CD8-positive, alpha-beta memory T cell (primary cell): ENCODE results near the gene SOX6. TPM values are rescaled to one million over a fixed set of nuclear protein-coding genes. Genes with fewer than 3 reads are reported as not detected.

ENCODE experiments used
- CTCF ChIA-PET: fragments of 350-600 bp; sonication (Branson Sonifier 250); formaldehyde crosslinking; loops from one replicate; lab custom pipeline; 2021; ENCODE audit warnings: antibody characterized with exemption; lab: Charles Lee
- POLR2A ChIA-PET: fragments of 350-600 bp; sonication (Branson Sonifier 250); formaldehyde crosslinking; loops from one replicate; lab custom pipeline; 2021; ENCODE audit warnings: antibody characterized with exemption; lab: Charles Lee
- DNase-seq, 5 donors: peaks; one replicate each; pipeline versions ENCODE4 v3.0.0 to v3.0.0-alpha.2; 2020 to 2022; ENCODE audit warnings: mixed read lengths in 1 of 5
- H3K27ac ChIP-seq: one replicate; pipeline ENCODE4 v1.7.0; 2013; ENCODE audit warnings: low read depth, mild to moderate bottlenecking, low read length, moderate library complexity
- H3K27me3 ChIP-seq: 2 replicates; pipeline ENCODE4 v1.7.0; 2013; ENCODE audit warnings: low read length, mild to moderate bottlenecking; ENCODE audit not compliant: insufficient read depth, poor library complexity, severe bottlenecking
- H3K36me3 ChIP-seq: 2 replicates; pipeline ENCODE4 v1.7.0; 2013; ENCODE audit warnings: mild to moderate bottlenecking, low read length, moderate library complexity; ENCODE audit not compliant: insufficient read depth
- H3K4me1 ChIP-seq: 2 replicates; pipeline ENCODE4 v1.7.0; 2013; ENCODE audit warnings: mild to moderate bottlenecking, low read length, moderate library complexity; ENCODE audit not compliant: insufficient read depth
- H3K4me3 ChIP-seq: 2 replicates; pipeline ENCODE4 v1.7.0; 2013; ENCODE audit warnings: mild to moderate bottlenecking, low read length
- H3K9me3 ChIP-seq: 2 replicates; pipeline ENCODE4 v1.7.0; 2013; ENCODE audit warnings: mild to moderate bottlenecking, low read length
- H3K27ac Mint-ChIP-seq, 8 donors: one replicate each; pipeline ENCODE4 v1.8.0; 2020 to 2021; ENCODE audit warnings: mixed read lengths in 8 of 8, mild to moderate bottlenecking in 6 of 8, inconsistent platforms in 3 of 8, moderate library complexity in 3 of 8
- H3K27me3 Mint-ChIP-seq, 2 donors: one replicate each; pipeline ENCODE4 v1.8.0; 2020 to 2021; ENCODE audit warnings: mixed read lengths in 2 of 2, mild to moderate bottlenecking in 1 of 2, moderate library complexity in 1 of 2
- H3K36me3 Mint-ChIP-seq, 3 donors: one replicate each; pipeline ENCODE4 v1.8.0; 2020 to 2021; ENCODE audit warnings: mixed read lengths in 3 of 3, inconsistent platforms in 1 of 3, mild to moderate bottlenecking in 1 of 3
- H3K4me1 Mint-ChIP-seq, 3 donors: one replicate each; pipeline ENCODE4 v1.8.0; 2020 to 2021; ENCODE audit warnings: mixed read lengths in 3 of 3, inconsistent platforms in 1 of 3, mild to moderate bottlenecking in 1 of 3
- H3K4me3 Mint-ChIP-seq, 7 donors: one replicate each; pipeline ENCODE4 v1.8.0; 2020 to 2021; ENCODE audit warnings: mixed read lengths in 7 of 7, mild to moderate bottlenecking in 6 of 7, moderate library complexity in 4 of 7, inconsistent platforms in 2 of 7
- H3K9me3 Mint-ChIP-seq, 5 donors: one replicate each; pipeline ENCODE4 v1.8.0; 2020 to 2022; ENCODE audit warnings: mixed read lengths in 5 of 5, mild to moderate bottlenecking in 3 of 5, moderate library complexity in 2 of 5, inconsistent platforms in 1 of 5
- polyA plus RNA-seq: library from polyadenylated mRNA; unstranded; fragments of 300-500 nt; fragmentation: Illumina TruSeq; gene quantifications from one replicate; pipeline ENCODE4 v1.2.3, GENCODE V29; 2021
- total RNA-seq, 2 experiments: library from RNA; stranded (reverse); gene quantifications; one replicate each; pipeline ENCODE4 v1.2.3, GENCODE V29; 2021

Gene SOX6
- total and polyA plus RNA-seq, 3 experiments from 2014 or later, result not detected

DNA sequence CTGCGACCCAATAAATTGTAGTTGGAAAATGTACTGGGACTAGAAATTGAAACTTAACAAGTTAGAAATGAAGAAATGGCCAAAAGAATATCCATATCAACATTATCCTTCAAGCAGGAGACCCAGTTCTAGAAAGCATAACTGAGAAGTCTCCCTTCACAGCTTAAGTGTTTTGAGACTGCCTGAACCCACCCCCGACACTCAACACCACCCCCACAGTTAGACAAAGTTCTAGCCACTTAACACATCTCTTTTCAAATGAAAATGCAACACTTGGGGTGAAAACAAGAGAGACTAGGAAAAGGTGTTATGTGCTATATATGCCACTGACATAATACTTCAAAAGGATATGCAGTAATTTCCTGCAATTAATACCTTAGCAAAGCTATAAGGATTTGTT lies 184.5 kb downstream of the SOX6 start:
- no peaks in the 10 kb centered on the region for H3K36me3 ChIP-seq
- H3K4me1 Mint-ChIP-seq, result no peaks in the 10 kb centered on the region
- POLR2A ChIA-PET, result no interaction called here

DNA sequence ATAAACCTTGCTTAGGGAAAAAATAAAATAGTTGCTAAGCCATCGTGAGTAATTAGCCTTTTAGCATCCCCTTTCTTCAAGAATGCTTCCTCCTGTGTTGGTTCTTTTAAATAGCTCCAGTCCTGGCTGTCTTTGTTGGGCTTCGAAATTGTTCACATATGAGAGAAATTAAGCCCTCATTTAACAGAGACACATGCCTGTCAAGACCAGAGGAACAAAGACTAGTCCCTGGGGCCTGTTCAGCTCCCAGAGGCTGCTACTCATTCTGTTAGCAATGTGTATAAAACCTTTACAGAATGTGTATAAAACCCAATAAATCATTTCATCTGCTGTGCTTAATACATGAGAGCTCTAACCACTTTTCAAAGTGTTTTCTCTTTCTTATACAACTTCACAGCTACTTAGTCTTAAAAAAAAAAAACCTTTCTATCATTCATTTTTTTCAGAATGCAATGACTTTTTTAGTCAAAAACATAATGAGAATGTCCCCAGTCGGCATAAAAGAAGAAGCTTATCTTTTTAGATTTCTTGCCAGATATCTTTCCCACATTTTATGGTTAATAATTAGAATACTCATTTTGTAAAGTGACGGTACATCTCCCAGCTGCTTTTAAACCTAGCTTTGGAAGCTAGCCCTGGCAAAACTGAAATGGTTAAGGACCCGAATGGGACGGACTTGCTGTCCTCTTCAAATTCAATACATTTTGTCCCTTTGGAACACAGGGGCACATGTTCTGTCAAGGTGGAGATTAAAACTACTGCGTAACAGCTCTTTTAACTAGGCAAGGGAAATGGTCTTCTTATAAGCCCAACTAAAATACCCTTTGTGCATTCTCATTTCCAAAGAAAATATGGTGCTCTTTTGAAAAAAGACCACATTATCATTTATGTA lies 186.1 kb downstream of the SOX6 start:
- Mint-ChIP-seq H3K4me1 (no peaks in the 10 kb centered on the region), H3K36me3 (no peaks in the 10 kb centered on the region), H3K27ac (no peak overlapping the region), H3K4me3 (no peak overlapping the region), H3K27me3 (no peaks in the 10 kb centered on the region), H3K9me3 (peaks cover 0 to 16% (median 3%) of the 10 kb centered on the region in 5 donors)
- no peaks in the 10 kb centered on the region for H3K4me1 ChIP-seq
- no peak overlapping the region for H3K27ac ChIP-seq
- no peak for DNase-seq
- H3K36me3 ChIP-seq, result no peaks in the 10 kb centered on the region
- no peaks in the 10 kb centered on the region for H3K27me3 ChIP-seq
- CTCF ChIA-PET, result no interaction called here
- H3K9me3 ChIP-seq, result no peaks in the 10 kb centered on the region
- no peak overlapping the region for H3K4me3 ChIP-seq
- POLR2A ChIA-PET, result no interaction called here

More for the DNA sequence above, 184.5 kb downstream of the SOX6 start:
- no peak for DNase-seq
- Histone ChIP-seq H3K27me3 (no peaks in the 10 kb centered on the region), H3K4me1 (no peaks in the 10 kb centered on the region), H3K9me3 (no peaks in the 10 kb centered on the region), H3K4me3 (no peak overlapping the region), H3K27ac (no peak overlapping the region)
- Mint-ChIP-seq H3K27me3 (no peaks in the 10 kb centered on the region), H3K27ac (no peak overlapping the region), H3K4me3 (no peak overlapping the region), H3K36me3 (no peaks in the 10 kb centered on the region), H3K9me3 (peaks cover 0 to 16% (median 3%) of the 10 kb centered on the region in 5 donors)
- CTCF ChIA-PET, result no interaction called here

DNA sequence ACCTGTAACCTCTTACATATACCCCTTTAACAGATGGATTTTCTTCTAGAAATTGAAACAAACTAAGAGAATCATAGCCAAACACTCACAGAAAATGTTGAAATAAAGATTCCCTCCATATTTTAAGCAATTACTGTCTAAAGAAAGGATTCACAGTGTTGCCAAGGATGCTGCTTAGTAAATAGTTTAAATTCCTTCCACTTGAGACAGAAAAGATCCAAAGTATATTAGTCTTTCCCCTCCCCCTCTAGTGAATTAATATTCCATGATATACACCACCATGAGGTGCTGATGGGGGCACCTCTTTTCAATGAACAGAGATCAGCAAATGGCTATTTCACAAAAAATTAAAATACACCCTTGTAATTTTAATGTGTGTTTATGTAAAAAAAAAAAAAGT lies 186.8 kb downstream of the SOX6 start:
- H3K4me1 Mint-ChIP-seq, result no peaks in the 10 kb centered on the region
- H3K36me3 Mint-ChIP-seq, result no peaks in the 10 kb centered on the region
- H3K27me3 Mint-ChIP-seq, result no peaks in the 10 kb centered on the region
- H3K4me3 ChIP-seq, result no peak overlapping the region
- no peaks in the 10 kb centered on the region for H3K36me3 ChIP-seq
- no peak overlapping the region for H3K27ac ChIP-seq
- ChIA-PET CTCF (no interaction called here), POLR2A (no interaction called here)
- no peaks in the 10 kb centered on the region for H3K27me3 ChIP-seq
- no peaks in the 10 kb centered on the region for H3K9me3 ChIP-seq
- no peak for DNase-seq
- H3K4me1 ChIP-seq, result no peaks in the 10 kb centered on the region
- peaks cover 0 to 16% (median 3%) of the 10 kb centered on the region in 5 donors for H3K9me3 Mint-ChIP-seq
- no peak overlapping the region for H3K4me3 Mint-ChIP-seq
- no peak overlapping the region for H3K27ac Mint-ChIP-seq

DNA sequence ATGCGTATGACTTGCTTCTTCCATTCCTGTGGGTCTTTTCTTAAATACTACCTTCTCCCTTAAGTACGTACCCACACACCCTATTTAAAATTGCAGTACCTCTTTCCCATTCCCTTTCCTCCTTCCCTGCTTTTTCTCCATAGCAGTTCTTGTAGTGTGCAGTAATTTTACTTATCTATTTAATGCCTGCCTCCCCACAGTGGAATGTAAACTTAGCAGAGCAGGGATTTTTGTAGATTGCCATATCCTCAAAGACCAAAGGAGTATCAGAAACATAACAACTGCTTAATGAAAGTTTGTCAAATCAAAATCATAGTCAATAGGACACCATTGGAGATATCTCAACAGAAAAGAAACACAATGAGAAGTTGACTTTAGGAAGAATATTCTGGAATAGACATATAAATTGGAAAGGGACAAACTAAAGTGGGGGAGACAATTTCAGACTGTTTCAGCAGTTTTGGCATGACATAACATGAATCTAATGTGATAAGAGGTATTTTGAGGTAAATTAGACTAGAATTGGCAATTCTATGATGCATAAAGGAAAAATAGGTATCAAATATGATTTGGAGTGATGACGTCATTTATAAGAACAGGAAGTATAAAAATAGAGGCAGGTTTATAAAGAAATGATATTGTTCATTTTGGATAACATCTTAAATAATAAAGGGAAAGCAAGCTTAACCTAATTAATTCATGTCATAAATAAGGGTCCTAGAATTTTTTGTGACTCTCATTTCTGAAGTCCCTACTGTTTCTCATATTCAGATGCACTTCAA lies 188.4 kb downstream of the SOX6 start:
- Mint-ChIP-seq H3K4me1 (no peaks in the 10 kb centered on the region), H3K27me3 (no peaks in the 10 kb centered on the region), H3K9me3 (peaks cover 0 to 17% (median 4%) of the 10 kb centered on the region in 5 donors), H3K27ac (no peak overlapping the region), H3K4me3 (no peak overlapping the region), H3K36me3 (no peaks in the 10 kb centered on the region)
- DNase-seq, result no peak
- H3K9me3 ChIP-seq, result no peaks in the 10 kb centered on the region
- CTCF ChIA-PET, result no interaction called here
- no peaks in the 10 kb centered on the region for H3K4me1 ChIP-seq
- no peak overlapping the region for H3K27ac ChIP-seq
- no peak overlapping the region for H3K4me3 ChIP-seq
- H3K27me3 ChIP-seq, result no peaks in the 10 kb centered on the region
- POLR2A ChIA-PET, result no interaction called here
- H3K36me3 ChIP-seq, result no peaks in the 10 kb centered on the region

DNA sequence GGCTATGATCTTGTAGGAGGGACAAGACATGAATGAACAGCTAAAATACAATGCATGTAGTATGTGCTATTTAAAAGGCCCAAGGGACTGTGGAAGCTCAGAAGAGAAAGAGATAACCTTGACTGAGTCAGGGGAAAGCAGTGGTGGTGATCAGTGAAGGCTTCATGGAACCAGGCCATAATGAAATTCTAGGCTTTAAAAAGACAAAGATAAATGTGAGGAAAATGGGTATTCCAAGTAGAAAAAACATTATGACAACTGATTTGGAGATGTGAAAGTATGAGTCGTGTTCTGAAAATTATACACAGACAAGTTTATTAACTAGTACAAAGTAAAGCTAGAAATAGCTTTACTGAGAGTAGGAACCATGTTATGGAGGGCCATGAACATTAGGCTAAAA lies 189.8 kb downstream of the SOX6 start:
- POLR2A ChIA-PET, result no interaction called here
- no peak overlapping the region for H3K4me3 ChIP-seq
- no peaks in the 10 kb centered on the region for H3K4me1 ChIP-seq
- Mint-ChIP-seq H3K4me1 (no peaks in the 10 kb centered on the region), H3K9me3 (peaks cover 0 to 13% (median 5%) of the 10 kb centered on the region in 5 donors), H3K27me3 (no peaks in the 10 kb centered on the region), H3K27ac (no peak overlapping the region), H3K36me3 (no peaks in the 10 kb centered on the region), H3K4me3 (no peak overlapping the region)
- no peaks in the 10 kb centered on the region for H3K36me3 ChIP-seq
- no peaks in the 10 kb centered on the region for H3K27me3 ChIP-seq
- CTCF ChIA-PET, result no interaction called here
- DNase-seq, result no peak
- no peaks in the 10 kb centered on the region for H3K9me3 ChIP-seq
- H3K27ac ChIP-seq, result no peak overlapping the region

DNA sequence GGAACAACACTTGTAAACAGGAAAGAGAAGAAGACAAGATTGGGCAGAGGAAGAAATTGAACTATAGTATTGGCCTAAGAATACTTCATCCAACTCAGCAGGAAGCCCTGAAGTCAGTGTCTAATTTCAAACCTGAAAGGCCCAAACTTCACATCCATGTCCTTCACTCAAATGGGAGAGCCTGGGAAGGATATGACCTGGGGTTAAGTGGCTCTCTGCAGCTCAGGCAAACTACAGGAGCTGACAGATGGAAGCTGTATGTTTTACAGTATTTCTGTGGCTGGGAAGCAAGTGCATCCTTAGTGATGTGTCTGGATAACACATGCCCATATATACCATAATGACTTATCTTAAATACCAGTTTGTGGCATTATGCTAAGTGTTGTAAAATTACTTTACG lies 196.2 kb downstream of the SOX6 start:
- no peak overlapping the region for H3K27ac ChIP-seq
- H3K27ac Mint-ChIP-seq, result no peak overlapping the region
- H3K4me3 Mint-ChIP-seq, result no peak overlapping the region
- no peak for DNase-seq
- no peaks in the 10 kb centered on the region for H3K27me3 ChIP-seq
- no peaks in the 10 kb centered on the region for H3K4me1 Mint-ChIP-seq
- CTCF ChIA-PET, result no interaction called here
- H3K9me3 ChIP-seq, result no peaks in the 10 kb centered on the region
- peaks cover 0 to 8% (median 5%) of the 10 kb centered on the region in 5 donors for H3K9me3 Mint-ChIP-seq
- no peaks in the 10 kb centered on the region for H3K27me3 Mint-ChIP-seq
- H3K4me3 ChIP-seq, result no peak overlapping the region
- no peaks in the 10 kb centered on the region for H3K4me1 ChIP-seq
- no peaks in the 10 kb centered on the region for H3K36me3 Mint-ChIP-seq
- no peaks in the 10 kb centered on the region for H3K36me3 ChIP-seq
- POLR2A ChIA-PET, result no interaction called here

DNA sequence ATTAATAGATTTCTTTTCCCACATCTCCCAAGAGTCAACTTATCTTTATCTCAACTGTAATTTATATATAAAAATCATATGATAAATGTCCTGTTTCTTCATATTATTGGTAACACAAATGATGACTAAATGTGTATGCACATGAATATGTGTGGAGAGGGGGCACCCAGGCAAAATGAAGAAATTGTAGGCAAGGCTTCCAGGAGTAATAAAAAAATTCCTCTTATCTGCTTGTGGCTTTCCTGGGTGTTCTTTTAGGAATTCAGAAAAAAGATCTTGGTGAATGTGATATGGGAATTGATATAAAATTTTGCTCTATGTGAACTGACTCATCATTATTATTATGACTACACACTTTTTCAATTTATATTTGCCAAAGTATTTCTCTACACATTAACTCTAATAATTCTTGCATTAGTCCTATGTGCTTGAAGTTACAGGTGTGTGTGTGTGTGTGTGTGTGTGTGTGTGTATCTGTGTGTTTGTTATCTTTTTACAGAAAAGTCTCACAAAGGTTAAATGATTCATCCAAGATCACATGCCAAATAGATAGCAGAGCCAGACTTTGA lies 197.8 kb downstream of the SOX6 start:
- POLR2A ChIA-PET, result no interaction called here
- Mint-ChIP-seq H3K36me3 (no peaks in the 10 kb centered on the region), H3K4me3 (no peak overlapping the region), H3K27me3 (no peaks in the 10 kb centered on the region), H3K27ac (no peak overlapping the region), H3K4me1 (no peaks in the 10 kb centered on the region), H3K9me3 (peaks cover 0 to 16% (median 5%) of the 10 kb centered on the region in 5 donors)
- H3K27ac ChIP-seq, result no peak overlapping the region
- CTCF ChIA-PET, result no interaction called here
- no peaks in the 10 kb centered on the region for H3K4me1 ChIP-seq
- no peaks in the 10 kb centered on the region for H3K9me3 ChIP-seq
- no peaks in the 10 kb centered on the region for H3K36me3 ChIP-seq
- no peak overlapping the region for H3K4me3 ChIP-seq
- DNase-seq, result no peak
- no peaks in the 10 kb centered on the region for H3K27me3 ChIP-seq

DNA sequence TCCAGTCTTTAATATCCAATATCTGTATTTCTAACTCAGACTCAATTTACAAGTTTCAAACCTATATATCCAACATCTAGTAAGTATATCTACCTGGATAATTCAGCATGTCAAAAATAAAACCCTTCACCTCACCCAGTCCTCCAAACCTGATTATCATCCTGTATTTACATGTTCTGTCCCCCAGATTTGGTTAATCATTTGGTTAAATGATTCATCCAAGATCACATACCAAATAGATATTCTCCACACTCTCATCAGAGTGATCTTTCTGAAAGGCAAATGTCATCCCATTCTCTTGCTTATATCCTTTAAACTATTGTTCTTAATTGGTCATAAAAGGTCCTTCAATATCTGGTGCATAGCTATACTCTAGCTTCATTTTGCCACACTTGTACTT lies 199.0 kb downstream of the SOX6 start:
- Histone ChIP-seq H3K36me3 (no peaks in the 10 kb centered on the region), H3K27me3 (no peaks in the 10 kb centered on the region), H3K9me3 (no peaks in the 10 kb centered on the region), H3K4me3 (no peak overlapping the region), H3K27ac (no peak overlapping the region), H3K4me1 (no peaks in the 10 kb centered on the region)
- H3K4me1 Mint-ChIP-seq, result no peaks in the 10 kb centered on the region
- ChIA-PET CTCF (no interaction called here), POLR2A (no interaction called here)
- H3K4me3 Mint-ChIP-seq, result no peak overlapping the region
- H3K27me3 Mint-ChIP-seq, result no peaks in the 10 kb centered on the region
- no peaks in the 10 kb centered on the region for H3K36me3 Mint-ChIP-seq
- peaks cover 0 to 13% (median 2%) of the 10 kb centered on the region in 5 donors for H3K9me3 Mint-ChIP-seq
- H3K27ac Mint-ChIP-seq, result no peak overlapping the region
- DNase-seq, result no peak
